Sigmoid colon (tissue), 7 donors: Measurements from ENCODE around the gene IDE. TPM values are rescaled to one million over a fixed set of nuclear protein-coding genes. Genes with fewer than 3 reads are reported as not detected.

Source experiments
- DNase-seq: peaks from one replicate; pipeline ENCODE4 v3.0.0-alpha.2; 2019
- H3K27ac ChIP-seq, 4 donors: fragments of 200-600 bp; sonication (generic); one replicate each; pipeline ENCODE4 v1.5.1; 2016 to 2019; ENCODE audit warnings: mild to moderate bottlenecking in 1 of 4
- H3K27me3 ChIP-seq, 3 donors: fragments of 200-600 bp; sonication (generic); one replicate each; pipeline ENCODE4 v1.5.1; 2019; ENCODE audit warnings: mild to moderate bottlenecking in 1 of 3
- H3K36me3 ChIP-seq, 4 donors: fragments of 200-600 bp; sonication (generic); one replicate each; pipeline ENCODE4 v1.5.1; 2016 to 2019
- H3K4me1 ChIP-seq, 4 donors: fragments of 200-600 bp; sonication (generic); one replicate each; pipeline ENCODE4 v1.5.1; 2017 to 2019
- H3K4me3 ChIP-seq, 4 donors: fragments of 200-600 bp; sonication (generic); one replicate each; pipeline ENCODE4 v1.5.1; 2017 to 2019; ENCODE audit warnings: mild to moderate bottlenecking in 2 of 4, moderate library complexity in 1 of 4
- H3K9me3 ChIP-seq, 4 donors: fragments of 200-600 bp in 3 of 4; sonication (generic) in 3 of 4; one replicate each; pipeline versions ENCODE4 v1.5.1 to v1.6.1; 2013 to 2019
- EP300 ChIP-seq, 4 donors: sonication (generic); formaldehyde crosslinking; IDR thresholded peaks; one replicate each; pipeline ENCODE4 v1.6.1; 2017; ENCODE audit warnings: antibody characterized with exemption in 4 of 4
- POLR2A ChIP-seq, 2 donors: fragments of 450-650 bp; IDR thresholded peaks; one replicate each; pipeline ENCODE4 v1.6.1; 2016; ENCODE audit warnings: antibody characterized with exemption in 2 of 2, mild to moderate bottlenecking in 2 of 2, moderate library complexity in 2 of 2
- POLR2AphosphoS5 ChIP-seq, 4 donors: sonication (generic); formaldehyde crosslinking; IDR thresholded peaks; one replicate each; pipeline ENCODE4 v1.6.1; 2017; ENCODE audit warnings: antibody characterized with exemption in 4 of 4
- WGBS, 2 donors: extraction: QIAGEN DNeasy Blood & Tissue Kit; methylation state at CpG; one replicate each; pipeline ENCODE4 v1.1.7; 2013; 5-methylcytosine and 5-hydroxymethylcytosine counted together
- intact Hi-C: fragments of 100-400 bp; cut with DNase I; formaldehyde crosslinking; loops from one replicate; pipeline ENCODE4 v1.15.1; 2023
- polyA plus RNA-seq, 3 donors: library from polyadenylated mRNA; stranded (reverse); fragments of 200-250 nt; gene quantifications; one replicate each; pipeline ENCODE4 v1.2.3, GENCODE V29; 2013
- total RNA-seq, 4 donors: library from RNA; depleted of rRNA; stranded (reverse); fragments of >200 nt; gene quantifications; one replicate each; pipeline ENCODE4 v1.1.0, GENCODE V29; 2016
- TF ChIP-seq, protein P1 (sequence below), 4 experiments: fragments of 450-650 bp in 3 of 4; fragments of 200-600 bp in 1 of 4; IDR thresholded peaks; one replicate each; pipeline ENCODE4 v1.5.1; 2016 to 2019; ENCODE audit warnings: antibody characterized with exemption in 4 of 4, mild to moderate bottlenecking in 3 of 4, moderate library complexity in 2 of 4
- donor health status: healthy with polysubstance abuse.
- donor health status: Bipolar disorder and iron deficiency.
- donor health status: healthy.

The IDE gene
- total and polyA plus RNA-seq, 7 donors: 7.8 to 32.9 (median 23.3) TPM

DNA sequence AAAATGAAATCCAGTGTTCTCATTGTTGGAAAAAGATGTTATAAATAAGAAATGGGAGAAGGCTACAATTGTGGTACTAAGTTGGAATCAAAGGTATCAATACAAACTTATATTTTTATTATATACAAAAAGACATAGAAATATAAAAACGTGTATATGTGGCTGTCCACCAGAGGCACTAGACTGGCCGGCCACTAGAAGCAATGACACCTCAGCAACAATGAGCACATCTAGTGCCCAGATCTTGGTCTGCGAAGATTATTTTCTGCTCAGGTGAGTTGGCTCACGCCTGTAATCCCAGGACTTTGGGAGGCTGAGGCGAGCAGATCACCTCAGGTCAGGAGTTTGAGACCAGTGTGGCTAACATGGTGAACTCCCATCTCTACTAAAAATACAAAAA, 21.6 kb downstream of the IDE start:
- peaks cover 0 to 42% (median 3%) of the 10 kb centered on the region in 4 donors for H3K36me3 ChIP-seq
- 85 to 95% methylated on average over 5 of the region's 5 CpGs for WGBS, 2 donors

DNA sequence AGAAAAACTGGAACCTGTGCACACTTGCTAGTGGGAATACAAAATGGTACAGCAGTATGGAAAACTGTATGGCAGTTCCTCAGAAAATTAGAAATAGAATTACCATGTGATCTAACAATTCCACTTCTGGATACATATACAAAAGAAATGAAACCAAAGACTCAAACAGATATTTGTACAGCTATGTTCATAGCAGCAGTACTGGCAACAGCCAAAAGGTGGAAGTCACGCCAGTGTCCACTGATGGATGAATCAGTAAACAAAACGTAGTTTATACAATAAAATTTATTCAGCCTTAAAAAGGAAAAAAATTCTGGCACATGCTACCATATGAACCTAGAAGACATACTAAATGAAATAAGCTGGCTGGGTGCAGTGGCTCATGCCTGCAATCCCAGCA, 23.0 kb downstream of the IDE start:
- 64 to 74% methylated on average over 2 of the region's 2 CpGs for WGBS, 2 donors
- TF ChIP-seq POLR2AphosphoS5 (IDR thresholded peaks at IDR 0.05): no peak
- TF ChIP-seq EP300 (IDR thresholded peaks at IDR 0.05): no peak
- TF ChIP-seq POLR2A (IDR thresholded peaks at IDR 0.05): no peak
- TF ChIP-seq, protein P1, sequence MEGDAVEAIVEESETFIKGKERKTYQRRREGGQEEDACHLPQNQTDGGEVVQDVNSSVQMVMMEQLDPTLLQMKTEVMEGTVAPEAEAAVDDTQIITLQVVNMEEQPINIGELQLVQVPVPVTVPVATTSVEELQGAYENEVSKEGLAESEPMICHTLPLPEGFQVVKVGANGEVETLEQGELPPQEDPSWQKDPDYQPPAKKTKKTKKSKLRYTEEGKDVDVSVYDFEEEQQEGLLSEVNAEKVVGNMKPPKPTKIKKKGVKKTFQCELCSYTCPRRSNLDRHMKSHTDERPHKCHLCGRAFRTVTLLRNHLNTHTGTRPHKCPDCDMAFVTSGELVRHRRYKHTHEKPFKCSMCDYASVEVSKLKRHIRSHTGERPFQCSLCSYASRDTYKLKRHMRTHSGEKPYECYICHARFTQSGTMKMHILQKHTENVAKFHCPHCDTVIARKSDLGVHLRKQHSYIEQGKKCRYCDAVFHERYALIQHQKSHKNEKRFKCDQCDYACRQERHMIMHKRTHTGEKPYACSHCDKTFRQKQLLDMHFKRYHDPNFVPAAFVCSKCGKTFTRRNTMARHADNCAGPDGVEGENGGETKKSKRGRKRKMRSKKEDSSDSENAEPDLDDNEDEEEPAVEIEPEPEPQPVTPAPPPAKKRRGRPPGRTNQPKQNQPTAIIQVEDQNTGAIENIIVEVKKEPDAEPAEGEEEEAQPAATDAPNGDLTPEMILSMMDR (IDR thresholded peaks at IDR 0.05): no peak

More for the DNA sequence above, 21.6 kb downstream of the IDE start:
- intact Hi-C loops: no loop called here
- peaks cover 0 to 5% (median 0%) of the 10 kb centered on the region in 4 donors for H3K9me3 ChIP-seq
- H3K27me3 ChIP-seq: no peaks in the 10 kb centered on the region
- H3K4me3 ChIP-seq: no peak overlapping the region
- no peak overlapping the region for H3K27ac ChIP-seq
- no peak for DNase-seq
- no peak for TF ChIP-seq EP300 (IDR thresholded peaks at IDR 0.05)
- TF ChIP-seq POLR2A (IDR thresholded peaks at IDR 0.05): no peak
- no peak for TF ChIP-seq POLR2AphosphoS5 (IDR thresholded peaks at IDR 0.05)
- TF ChIP-seq, protein P1 (IDR thresholded peaks at IDR 0.05): no peak
- H3K4me1 ChIP-seq: no peaks in the 10 kb centered on the region

DNA sequence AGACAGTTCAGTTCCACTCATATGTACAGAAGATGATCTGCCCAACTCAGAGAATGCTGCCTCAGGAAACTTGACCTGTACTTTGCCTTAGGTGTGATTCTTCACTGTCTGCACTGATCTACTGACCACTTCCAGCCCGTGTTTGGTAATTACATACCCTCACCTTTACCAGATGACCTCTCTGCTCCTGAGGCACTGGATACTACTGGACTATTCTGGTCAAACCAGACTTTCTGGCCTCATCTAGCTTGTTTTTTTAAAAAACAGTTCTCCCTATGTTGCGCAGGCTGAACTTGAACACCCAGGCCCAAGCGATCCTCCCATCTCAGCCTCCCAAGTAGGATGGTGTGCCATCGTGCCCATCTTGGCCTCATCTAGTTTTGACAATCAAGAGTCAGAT, 26.2 kb downstream of the IDE start:
- Histone ChIP-seq H3K27ac (no peak overlapping the region), H3K36me3 (peaks cover 0 to 13% (median 0%) of the 10 kb centered on the region in 4 donors), H3K4me1 (no peaks in the 10 kb centered on the region), H3K27me3 (no peaks in the 10 kb centered on the region), H3K4me3 (no peak overlapping the region), H3K9me3 (no peaks in the 10 kb centered on the region)
- intact Hi-C loops: no loop called here
- DNase-seq: no peak
- no peak for TF ChIP-seq POLR2A (IDR thresholded peaks at IDR 0.05)
- TF ChIP-seq, protein P1 (IDR thresholded peaks at IDR 0.05): no peak
- no peak for TF ChIP-seq EP300 (IDR thresholded peaks at IDR 0.05)
- TF ChIP-seq POLR2AphosphoS5 (IDR thresholded peaks at IDR 0.05): no peak
- WGBS, 2 donors: 94 to 96% methylated on average over 4 of the region's 4 CpGs

More for the DNA sequence above, 23.0 kb downstream of the IDE start:
- DNase-seq: no peak
- intact Hi-C loops: no loop called here
- Histone ChIP-seq H3K27me3 (no peaks in the 10 kb centered on the region), H3K9me3 (peaks cover 0 to 5% (median 0%) of the 10 kb centered on the region in 4 donors), H3K27ac (no peak overlapping the region), H3K4me3 (no peak overlapping the region), H3K4me1 (no peaks in the 10 kb centered on the region), H3K36me3 (peaks cover 0 to 31% (median 0%) of the 10 kb centered on the region in 4 donors)

DNA sequence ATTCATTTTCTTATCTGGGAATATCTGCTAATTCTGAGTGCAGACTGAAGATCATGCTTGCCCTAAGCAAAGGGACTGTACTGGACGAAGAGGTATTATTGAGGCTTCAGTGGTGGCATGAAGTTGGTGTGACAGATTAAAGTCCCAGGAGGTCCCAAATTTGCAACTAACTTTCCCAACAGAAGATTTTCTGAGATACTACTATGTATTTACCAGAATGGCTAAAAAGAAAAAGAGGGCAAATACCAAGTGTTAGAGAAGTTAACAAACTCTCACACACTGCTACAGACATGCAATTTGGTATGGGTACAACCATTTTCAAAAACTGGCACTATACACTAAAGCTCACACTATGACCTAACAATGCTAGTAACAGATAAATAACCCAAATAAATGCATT, 28.3 kb downstream of the IDE start:
- Histone ChIP-seq H3K9me3 (no peaks in the 10 kb centered on the region), H3K4me1 (no peaks in the 10 kb centered on the region), H3K27ac (no peak overlapping the region), H3K27me3 (no peaks in the 10 kb centered on the region), H3K4me3 (no peak overlapping the region), H3K36me3 (peaks cover 0 to 10% (median 0%) of the 10 kb centered on the region in 4 donors)
- no peak for DNase-seq
- intact Hi-C loops: no loop called here
- WGBS, 2 donors: 88 to 92% methylated on average over 1 of the region's 1 CpG
- TF ChIP-seq EP300 (IDR thresholded peaks at IDR 0.05): no peak
- TF ChIP-seq, protein P1 (IDR thresholded peaks at IDR 0.05): no peak
- TF ChIP-seq POLR2AphosphoS5 (IDR thresholded peaks at IDR 0.05): no peak
- TF ChIP-seq POLR2A (IDR thresholded peaks at IDR 0.05): no peak

DNA sequence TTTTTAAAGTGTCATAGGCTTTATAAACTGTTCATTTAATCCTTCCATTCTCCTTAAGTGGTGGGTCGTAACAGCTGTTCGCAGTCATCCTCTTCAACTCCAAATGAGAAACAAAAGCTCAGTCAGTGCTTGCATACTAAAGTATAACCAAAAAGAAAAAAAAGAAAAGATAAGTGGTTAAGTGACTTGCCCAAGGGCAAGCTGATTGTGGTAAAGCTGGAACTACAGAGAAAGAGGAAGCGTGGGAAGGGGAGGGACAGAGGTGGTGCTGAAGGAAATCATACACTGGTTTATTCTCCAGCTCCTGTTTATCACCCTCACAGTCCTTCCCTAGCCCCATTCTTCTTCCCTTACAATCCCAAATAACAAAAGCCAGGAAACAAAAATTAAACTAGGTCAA, 29.6 kb downstream of the IDE start:
- peaks cover 0 to 10% (median 0%) of the 10 kb centered on the region in 4 donors for H3K36me3 ChIP-seq
- H3K4me1 ChIP-seq: no peaks in the 10 kb centered on the region
- no peak for DNase-seq
- H3K27me3 ChIP-seq: no peaks in the 10 kb centered on the region
- WGBS, 2 donors: 43 to 71% methylated on average over 3 of the region's 3 CpGs
- H3K4me3 ChIP-seq: no peak overlapping the region
- TF ChIP-seq, protein P1 (IDR thresholded peaks at IDR 0.05): no peak
- TF ChIP-seq EP300 (IDR thresholded peaks at IDR 0.05) (no peak), POLR2AphosphoS5 (IDR thresholded peaks at IDR 0.05) (no peak), POLR2A (IDR thresholded peaks at IDR 0.05) (no peak)
- no peaks in the 10 kb centered on the region for H3K9me3 ChIP-seq
- H3K27ac ChIP-seq: no peak overlapping the region
- intact Hi-C loops: no loop called here
